ENCODE data around the gene NPAS3.

DNA sequence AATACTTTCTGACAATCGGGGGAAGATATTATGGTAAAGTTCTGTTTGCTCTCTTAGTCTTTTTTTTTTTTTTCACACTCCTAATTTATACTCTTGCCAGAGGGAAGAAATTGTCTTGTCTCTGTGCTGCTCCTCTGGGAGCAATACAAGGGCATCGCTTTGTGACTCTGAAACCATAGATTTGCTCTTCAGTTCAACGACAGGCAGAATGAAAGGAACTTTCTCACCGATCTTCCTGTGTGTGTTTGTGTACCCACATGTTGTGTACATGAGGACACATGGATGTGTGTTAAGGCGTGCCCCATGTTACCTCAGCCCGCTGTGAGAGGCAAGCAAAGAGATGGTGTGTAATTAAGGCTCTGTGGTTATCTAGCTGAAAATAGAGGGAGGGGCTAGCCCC, 554.6 kb downstream of the NPAS3 start:
- no peak for TF ChIP-seq CTCF (IDR thresholded peaks at IDR 0.05)
- no peak for TF ChIP-seq POLR2A (IDR thresholded peaks at IDR 0.05)

All from uterus (tissue), 2 donors.